Neural cell (in vitro differentiated cells): ENCODE data around the gene LRRC53. TPM values are rescaled to one million over a fixed set of nuclear protein-coding genes. Genes with fewer than 3 reads are reported as not detected.

ENCODE experiments used
- polyA plus RNA-seq: library from polyadenylated mRNA; depleted of rRNA; stranded (reverse); fragments of >200 nt; gene quantifications from 2 replicates; pipeline ENCODE4 v1.2.3, GENCODE V29; 2014

Gene LRRC53
- polyA plus RNA-seq, 1 donor from 2014 or later: not detected

Other genes starting within 250 kb of the LRRC53 start
- gene ERICH3, start 161.2 kb upstream of the LRRC53 start, polyA plus RNA-seq: 0.27 TPM in 1 of 2 replicates, not detected in the other
- gene CRYZ, start 220.4 kb upstream of the LRRC53 start, polyA plus RNA-seq: 1.9 and 4.4 TPM in 2 replicates
- gene TYW3, start 220.5 kb upstream of the LRRC53 start, polyA plus RNA-seq: 1.5 and 2.4 TPM in 2 replicates